Measurements from ENCODE around the gene SCEL.

DNA sequence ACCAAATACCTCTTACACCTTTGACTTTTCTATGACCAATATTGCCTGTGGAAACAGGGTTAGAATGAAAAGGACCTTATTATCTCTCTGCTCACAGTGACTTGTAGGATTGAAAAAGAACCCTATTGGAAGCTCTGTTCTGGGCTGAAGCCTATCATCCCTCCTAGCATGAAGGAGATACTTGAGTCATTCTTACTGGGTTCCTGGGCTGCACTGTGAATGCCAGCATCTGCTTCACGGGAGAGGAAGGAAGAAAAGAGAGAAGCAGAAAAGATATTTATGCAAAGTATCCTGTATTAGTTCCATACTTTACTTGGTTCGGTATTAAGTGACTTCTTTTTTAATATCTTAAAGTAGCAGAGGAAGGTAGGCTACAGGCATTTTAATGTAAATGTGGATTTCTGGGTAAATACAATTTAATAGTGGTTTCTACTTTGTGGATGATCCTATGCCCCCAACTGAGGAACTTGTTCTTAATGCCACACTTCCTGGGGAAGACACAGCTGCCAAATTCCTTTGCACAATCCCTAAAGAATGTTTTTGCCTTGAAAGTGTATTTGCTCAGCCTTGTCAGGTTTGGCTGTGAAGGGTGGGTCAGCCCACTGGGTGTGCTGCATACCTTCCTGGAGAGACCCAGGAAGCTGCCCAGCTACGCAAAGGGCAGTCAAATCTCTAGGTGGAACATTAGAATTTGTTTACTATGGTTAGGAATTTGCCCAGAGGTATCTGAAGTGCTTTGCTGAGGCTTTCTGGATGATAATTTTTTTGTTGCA, 13.7 kb upstream of the SCEL start:
- TF ChIP-seq CTCF (IDR thresholded peaks at IDR 0.05; ENCODE audit: poor library complexity) (no peak), EZH2 (IDR thresholded peaks at IDR 0.05; ENCODE audit: borderline replicate concordance) (no peak), EZH2phosphoT487 (IDR thresholded peaks at IDR 0.05; ENCODE audit: low read depth, severe bottlenecking, unreplicated experiment) (no peak)

Data from hepatocyte (in vitro differentiated cells).